Measurements from ENCODE around the gene IRS1. TPM values are rescaled to one million over a fixed set of nuclear protein-coding genes. Genes with fewer than 3 reads are reported as not detected.

IRS1 gene
- polyA plus RNA-seq, 1 of the 3 experiments (the other 2 are of a cell fraction) = 16.5 TPM

GRCh38 chr2:226797289-226797988 lies 2.2 kb downstream of the IRS1 start:
- Histone ChIP-seq H2AFZ (ENCODE audit: low read depth) (no peak overlapping the region), H3K4me1 (ENCODE audit: control insufficient read depth in 1 of 2, insufficient read depth in 2 of 2, low read depth in 1 of 2, low read length in 1 of 2) (peaks cover 13 to 25% of the 10 kb centered on the region in 2 experiments), H4K20me1 (ENCODE audit: insufficient read depth) (peaks cover 10% of the 10 kb centered on the region; the same call in 1 of the 2 replicates), H3K9me2 (no peaks in the 10 kb centered on the region), H3F3A (replicated peaks; ENCODE audit: insufficient read depth) (peaks cover 7% of the 10 kb centered on the region), H3K27me3 (ENCODE audit: insufficient read depth) (no peaks in the 10 kb centered on the region), H3K27ac (ENCODE audit: low read depth in 2 of 2, low read length in 1 of 2) (no peak overlapping the region), H3K36me3 (replicated peaks in 1 of 2; ENCODE audit: control insufficient read depth in 1 of 2, insufficient read depth in 2 of 2, low read length in 1 of 2) (peaks cover 0 to 33% of the 10 kb centered on the region in 2 experiments), H3K4me2 (no peak overlapping the region; the same call in 1 of the 2 replicates), H3K4me3 (ENCODE audit: low read depth in 2 of 2, low read length in 1 of 2) (peak overlapping the region in 1 of 2 experiments; percentile 79; a peak in 2 of 4 replicates), H3K9me3 (no peaks in the 10 kb centered on the region), H3K79me2 (ENCODE audit: insufficient read depth) (peaks cover 71% of the 10 kb centered on the region), H3K9ac (no peak overlapping the region)
- peak; percentile 16 for DNase-seq
- no peak for TF ChIP-seq EP300 (IDR thresholded peaks at IDR 0.05; ENCODE audit: borderline replicate concordance in 1 of 2, low read depth in 1 of 2, low read length in 1 of 2)
- TF ChIP-seq USF1 (IDR thresholded peaks at IDR 0.05; ENCODE audit: borderline replicate concordance, low read depth) = no peak
- TF ChIP-seq FOSL2 (IDR thresholded peaks at IDR 0.05; ENCODE audit: borderline replicate concordance, low read depth) = no peak
- TF ChIP-seq TEAD4 (IDR thresholded peaks at IDR 0.05; ENCODE audit: borderline replicate concordance, insufficient read depth) = no peak
- TF ChIP-seq IRF3 (IDR thresholded peaks at IDR 0.05; ENCODE audit: low read depth, low read length) = no peak
- no peak for TF ChIP-seq MEF2A (IDR thresholded peaks at IDR 0.05; ENCODE audit: borderline replicate concordance, low read depth)
- no peak for TF ChIP-seq RCOR1 (IDR thresholded peaks at IDR 0.05; ENCODE audit: low read length)
- no peak for TF ChIP-seq FOXJ3 (CRISPR knock-in tag; IDR thresholded peaks at IDR 0.05)
- TF ChIP-seq EZH2phosphoT487 (IDR thresholded peaks at IDR 0.05; ENCODE audit: borderline replicate concordance, low read depth) = no peak
- no peak for TF ChIP-seq MAX (IDR thresholded peaks at IDR 0.05; ENCODE audit: low read depth)
- POLR2A ChIA-PET = no interaction called here
- CTCF ChIA-PET = interaction anchor here (0.9 to 3.3 kb wide), 2 partner anchors 8 to 909 kb away, joined by 3 to 22 read pairs; no protein-coding TSS in a partner anchor
- WGBS (ENCODE audit: low lambda C conversion rate) = over 99% methylated on average over 41 of the region's 50 CpGs

GRCh38 chr2:226796840-226797288 lies 2.8 kb downstream of the IRS1 start:
- H4K20me1 ChIP-seq (ENCODE audit: insufficient read depth) = peaks cover 10% of the 10 kb centered on the region; the same call in 1 of the 2 replicates
- peaks cover 12 to 30% of the 10 kb centered on the region in 2 experiments; a peak in 3 of 4 replicates for H3K4me1 ChIP-seq (ENCODE audit: control insufficient read depth in 1 of 2, insufficient read depth in 2 of 2, low read depth in 1 of 2, low read length in 1 of 2)
- no peaks in the 10 kb centered on the region for H3K9me2 ChIP-seq
- H3K79me2 ChIP-seq (ENCODE audit: insufficient read depth) = peaks cover 77% of the 10 kb centered on the region
- no peaks in the 10 kb centered on the region for H3K27me3 ChIP-seq (ENCODE audit: insufficient read depth)
- no peaks in the 10 kb centered on the region for H3K9me3 ChIP-seq
- H3F3A ChIP-seq (replicated peaks; ENCODE audit: insufficient read depth) = peaks cover 3% of the 10 kb centered on the region
- H3K9ac ChIP-seq = no peak overlapping the region
- no peak overlapping the region; the same call in 1 of the 2 replicates for H3K4me2 ChIP-seq
- H3K27ac ChIP-seq (ENCODE audit: low read depth in 2 of 2, low read length in 1 of 2) = no peak overlapping the region
- H3K4me3 ChIP-seq (ENCODE audit: low read depth in 2 of 2, low read length in 1 of 2) = peak overlapping the region in 1 of 2 experiments; percentile 79; a peak in 2 of 4 replicates
- CTCF ChIA-PET = no interaction called here
- peaks cover 0 to 33% of the 10 kb centered on the region in 2 experiments for H3K36me3 ChIP-seq (replicated peaks in 1 of 2; ENCODE audit: control insufficient read depth in 1 of 2, insufficient read depth in 2 of 2, low read length in 1 of 2)
- H2AFZ ChIP-seq (ENCODE audit: low read depth) = no peak overlapping the region
- 100% methylated on average over 2 of the region's 17 CpGs for WGBS (ENCODE audit: low lambda C conversion rate)
- POLR2A ChIA-PET = no interaction called here
- peak; percentile 54 for DNase-seq
- TF ChIP-seq SMC3 (IDR thresholded peaks at IDR 0.05; ENCODE audit: low read depth, low read length) (peak; percentile 28; the same call in 1 of the 2 replicates), GABPA (IDR thresholded peaks at IDR 0.05; ENCODE audit: low read depth) (no peak), TCF12 (IDR thresholded peaks at IDR 0.05) (no peak), EP300 (IDR thresholded peaks at IDR 0.05; ENCODE audit: borderline replicate concordance in 1 of 2, low read depth in 1 of 2, low read length in 1 of 2) (no peak), MAX (IDR thresholded peaks at IDR 0.05; ENCODE audit: low read depth) (no peak), RAD21 (IDR thresholded peaks at IDR 0.05; ENCODE audit: low read length) (peak; percentile 48), PBX3 (IDR thresholded peaks at IDR 0.05) (no peak), REST (IDR thresholded peaks at IDR 0.05; ENCODE audit: low read depth, low read length) (no peak), RFX5 (IDR thresholded peaks at IDR 0.05; ENCODE audit: low read length) (no peak), FOXM1 (IDR thresholded peaks at IDR 0.05; ENCODE audit: low read depth) (no peak), EZH2phosphoT487 (IDR thresholded peaks at IDR 0.05; ENCODE audit: borderline replicate concordance, low read depth) (no peak), FOSL2 (IDR thresholded peaks at IDR 0.05; ENCODE audit: borderline replicate concordance, low read depth) (no peak)
